Skeletal muscle tissue (tissue), 4 donors: Measurements from ENCODE around the gene CDC37. TPM values are rescaled to one million over a fixed set of nuclear protein-coding genes. Genes with fewer than 3 reads are reported as not detected.

Experiments
- H3K27ac ChIP-seq: one replicate; pipeline ENCODE4 v1.7.0; 2013; ENCODE audit warnings: mild to moderate bottlenecking, low read depth, low read length, inconsistent platforms
- H3K27me3 ChIP-seq, 3 donors: one replicate each; pipeline ENCODE4 v1.7.0; 2013; ENCODE audit warnings: low read length in 3 of 3; ENCODE audit not compliant: control insufficient read depth in 3 of 3, insufficient read depth in 3 of 3
- H3K36me3 ChIP-seq, 3 donors: one replicate each; pipeline ENCODE4 v1.7.0; 2013; ENCODE audit warnings: low read length in 3 of 3; ENCODE audit not compliant: control insufficient read depth in 3 of 3, insufficient read depth in 3 of 3
- H3K4me1 ChIP-seq, 3 donors: one replicate each; pipeline ENCODE4 v1.7.0; 2013; ENCODE audit warnings: low read length in 3 of 3, mild to moderate bottlenecking in 3 of 3; ENCODE audit not compliant: control insufficient read depth in 3 of 3, insufficient read depth in 3 of 3
- H3K4me3 ChIP-seq, 3 donors: one replicate each; pipeline ENCODE4 v1.7.0; 2013; ENCODE audit warnings: low read length in 3 of 3
- H3K9ac ChIP-seq, 3 donors: one replicate each; pipeline ENCODE4 v1.7.0; 2013; ENCODE audit warnings: low read length in 3 of 3, mild to moderate bottlenecking in 3 of 3, moderate library complexity in 2 of 3, low read depth in 1 of 3
- H3K9me3 ChIP-seq, 3 donors: one replicate each; pipeline ENCODE4 v1.7.0; 2013; ENCODE audit warnings: low read length in 3 of 3; ENCODE audit not compliant: control insufficient read depth in 3 of 3
- total RNA-seq: library from RNA; depleted of rRNA; stranded (reverse); fragments of >200 nt; gene quantifications from one replicate; pipeline ENCODE4 v1.2.3, GENCODE V29; 2014
- donor health status: Osteomylitis.

Gene CDC37
- total RNA-seq, 1 donor from 2014 or later, result 73.1 TPM

- H3K9me3 ChIP-seq, result no peaks in the 10 kb centered on the region
- H3K27ac ChIP-seq, result no peak overlapping the region
Measured at GRCh38 chr19:10343495-10343894, 59.8 kb downstream of the CDC37 start.

More at GRCh38 chr19:10343495-10343894, 59.8 kb downstream of the CDC37 start:
- no peaks in the 10 kb centered on the region for H3K27me3 ChIP-seq
- no peaks in the 10 kb centered on the region for H3K36me3 ChIP-seq
- no peak overlapping the region for H3K9ac ChIP-seq
- H3K4me3 ChIP-seq, result no peak overlapping the region
- no peaks in the 10 kb centered on the region for H3K4me1 ChIP-seq

Other genes with a start within 250 kb of the CDC37 start
- gene DNMT1, start 208.6 kb downstream of the CDC37 start, total RNA-seq, result 25.6 TPM
- gene S1PR2, start 172.2 kb downstream of the CDC37 start, total RNA-seq, result 9.9 TPM
- 7.8 TPM for gene MRPL4, start 151.3 kb downstream of the CDC37 start, total RNA-seq
- 6.8 TPM for gene ICAM1, start 132.4 kb downstream of the CDC37 start, total RNA-seq
- gene ICAM4, start 116.6 kb downstream of the CDC37 start, total RNA-seq, result 2.6 TPM
- gene ICAM5, start 113.6 kb downstream of the CDC37 start, total RNA-seq, result not detected
- 1.0 TPM for gene ZGLP1, start 93.7 kb downstream of the CDC37 start, total RNA-seq
- gene FDX2, start 87.5 kb downstream of the CDC37 start, total RNA-seq, result 5.7 TPM
- 3.7 TPM for gene RAVER1, start 70.0 kb downstream of the CDC37 start, total RNA-seq
- 8.4 TPM for gene ICAM3, start 63.9 kb downstream of the CDC37 start, total RNA-seq
- 38.1 TPM for gene TYK2, start 23.0 kb downstream of the CDC37 start, total RNA-seq
- gene PDE4A, start 17.0 kb upstream of the CDC37 start, total RNA-seq, result 1.0 TPM
- gene KEAP1, start 99.8 kb upstream of the CDC37 start, total RNA-seq, result 60.0 TPM
- gene S1PR5, start 113.9 kb upstream of the CDC37 start, total RNA-seq, result 1.6 TPM
- 20.4 TPM for gene ATG4D, start 140.4 kb upstream of the CDC37 start, total RNA-seq
- 5.2 TPM for gene KRI1, start 162.5 kb upstream of the CDC37 start, total RNA-seq
- 16.7 TPM for gene CDKN2D, start 165.4 kb upstream of the CDC37 start, total RNA-seq
- 3.1 TPM for gene AP1M2, start 183.8 kb upstream of the CDC37 start, total RNA-seq
- gene SLC44A2, start 222.0 kb upstream of the CDC37 start, total RNA-seq, result 41.2 TPM